GM21367 (cell line): Measurements from ENCODE around the gene TRPC5OS.

Experiments used
- ATAC-seq: cut with Tn5 transposase; IDR thresholded peaks from one replicate; pipeline ENCODE4 v1.9.1; 2021; ENCODE audit not compliant: unreplicated experiment

Gene TRPC5OS

GRCh38 chrX:111892375-111892774 is 16.4 kb downstream of the TRPC5OS start:
- ATAC-seq, result no peak

DNA sequence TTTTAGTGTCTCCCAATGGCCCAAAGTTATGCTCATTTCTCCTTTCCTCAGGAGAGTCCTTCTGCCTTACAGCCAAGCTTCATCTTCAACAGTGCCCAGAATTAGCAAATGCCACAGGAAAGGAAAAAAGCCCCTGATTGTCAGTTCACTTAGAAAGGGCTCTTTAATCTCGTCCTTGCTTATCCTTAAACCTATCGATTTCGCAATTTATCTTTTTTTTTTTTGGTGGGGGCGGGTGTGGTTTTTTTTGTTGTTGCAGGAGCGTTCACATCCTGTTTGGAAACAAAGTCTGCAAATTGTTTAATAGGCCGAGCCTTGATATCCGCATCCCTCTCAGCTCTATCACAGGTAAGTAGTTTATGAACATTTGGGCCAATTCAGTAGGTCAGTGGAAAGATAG is 20.2 kb downstream of the TRPC5OS start:
- no peak for ATAC-seq

- no peak for ATAC-seq
Measured at GRCh38 chrX:111914398-111915090, 38.6 kb downstream of the TRPC5OS start.

GRCh38 chrX:111917591-111917990 is 41.6 kb downstream of the TRPC5OS start:
- ATAC-seq, result no peak

DNA sequence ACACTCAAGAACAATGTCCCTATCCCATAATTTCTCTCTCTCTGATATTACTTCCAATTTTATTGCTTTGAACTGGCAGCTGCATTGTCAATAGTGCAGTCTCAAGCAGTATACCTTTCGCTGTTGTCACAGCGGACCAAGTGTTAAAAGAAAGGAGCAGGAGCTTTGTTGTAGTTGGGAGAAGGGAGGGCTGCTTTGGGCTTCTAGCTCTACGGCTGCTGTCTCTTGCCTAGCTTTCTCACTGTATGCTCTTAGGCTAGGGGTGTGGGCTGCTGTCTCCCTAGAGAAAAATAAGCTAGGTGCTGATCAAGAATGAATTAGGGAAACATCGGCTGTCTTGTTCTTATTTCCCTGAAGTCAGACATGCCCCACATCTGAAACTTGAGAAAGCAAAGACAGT is 52.5 kb downstream of the TRPC5OS start:
- ATAC-seq, result no peak
